HG03342 (cell line): ENCODE measurements around the gene MUL1.

Experiments used
- ATAC-seq: cut with Tn5 transposase; IDR thresholded peaks from one replicate; pipeline ENCODE4 v1.9.1; 2021; ENCODE audit warnings: mild to moderate bottlenecking, moderate library complexity; ENCODE audit not compliant: unreplicated experiment

The MUL1 gene

GRCh38 chr1:20486457-20487235, 21.3 kb downstream of the MUL1 start:
- ATAC-seq: no peak

GRCh38 chr1:20485527-20486456, 22.2 kb downstream of the MUL1 start, which contains the start of gene CAMK2N1:
TSS of gene CAMK2N1 (minus strand) at chr1:20486210. CDS start at chr1:20485379, 831 bp downstream.
- ATAC-seq: no peak

- ATAC-seq: no peak
Measured at GRCh38 chr1:20484519-20485462, 23.2 kb downstream of the MUL1 start.

GRCh38 chr1:20483833-20484518, 24.0 kb downstream of the MUL1 start:
- ATAC-seq: no peak

- no peak for ATAC-seq
Measured at GRCh38 chr1:20483098-20483832, 24.7 kb downstream of the MUL1 start.

- ATAC-seq: no peak
Measured at GRCh38 chr1:20481643-20482498, 26.1 kb downstream of the MUL1 start.

GRCh38 chr1:20480951-20481617, 26.9 kb downstream of the MUL1 start:
- no peak for ATAC-seq

- no peak for ATAC-seq
Measured at GRCh38 chr1:20480243-20480944, 27.6 kb downstream of the MUL1 start.

GRCh38 chr1:20479840-20480239, 28.1 kb downstream of the MUL1 start:
- ATAC-seq: no peak

- no peak for ATAC-seq
Measured at GRCh38 chr1:20478057-20478635, 29.8 kb downstream of the MUL1 start.

- ATAC-seq: no peak
Measured at GRCh38 chr1:20477348-20478056, 30.4 kb downstream of the MUL1 start.

- no peak for ATAC-seq
Measured at GRCh38 chr1:20476265-20477038, 31.5 kb downstream of the MUL1 start.

GRCh38 chr1:20474996-20475395, 33.0 kb downstream of the MUL1 start:
- no peak for ATAC-seq

- no peak for ATAC-seq
Measured at GRCh38 chr1:20474333-20474975, 33.5 kb downstream of the MUL1 start.

- ATAC-seq: no peak
Measured at GRCh38 chr1:20473894-20474293, 34.1 kb downstream of the MUL1 start.
